Activated T-helper 1 cell treated with anti-CD3 and anti-CD28 coated beads, Interleukin-2, amount 50 U/mL, for 16 hours (primary cell): ENCODE data around the gene PHLDA3.
"Not testable (repeated sequence)": the region's sequence is repeated elsewhere in the genome, so short reads cannot be mapped to it uniquely, and the experiment has no call there.

Experiments used
- DNase-seq, 2 donors: peaks; one replicate each; pipeline ENCODE4 v3.0.0-alpha.2; 2020; ENCODE audit warnings: low read depth in 1 of 2, low spot score in 1 of 2

Gene PHLDA3

GRCh38 chr1:201486187-201486586 is 17.2 kb upstream of the PHLDA3 start:
- no peak for DNase-seq

DNA sequence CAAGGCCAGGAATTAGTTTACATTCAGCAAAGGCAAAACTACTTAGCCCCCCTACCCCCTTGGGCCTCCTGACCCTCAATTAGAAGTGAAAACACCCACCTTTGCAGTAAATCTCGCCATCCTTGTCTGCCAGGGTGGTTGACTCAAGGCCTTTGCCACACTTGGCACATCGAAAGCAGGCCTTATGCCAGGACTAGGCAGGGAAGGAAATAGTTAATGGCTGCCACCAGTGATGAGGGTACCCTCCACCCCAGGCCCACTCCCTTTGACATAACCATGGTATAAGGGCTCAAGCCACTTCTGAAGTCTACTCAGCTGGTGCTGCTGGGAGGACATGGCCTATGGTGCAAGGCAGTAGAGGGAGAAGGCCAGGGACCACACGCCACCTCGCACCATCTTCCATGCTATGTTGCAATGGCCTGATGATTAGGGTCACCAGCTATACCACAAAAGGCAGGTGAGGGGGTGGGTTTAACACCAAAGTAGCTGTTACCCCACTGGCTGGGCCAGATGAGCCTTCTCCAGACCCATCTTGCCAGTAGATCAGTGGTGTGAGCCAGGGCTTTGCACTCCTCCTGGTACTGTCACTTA is 16.3 kb upstream of the PHLDA3 start:
- no peak for DNase-seq

DNA sequence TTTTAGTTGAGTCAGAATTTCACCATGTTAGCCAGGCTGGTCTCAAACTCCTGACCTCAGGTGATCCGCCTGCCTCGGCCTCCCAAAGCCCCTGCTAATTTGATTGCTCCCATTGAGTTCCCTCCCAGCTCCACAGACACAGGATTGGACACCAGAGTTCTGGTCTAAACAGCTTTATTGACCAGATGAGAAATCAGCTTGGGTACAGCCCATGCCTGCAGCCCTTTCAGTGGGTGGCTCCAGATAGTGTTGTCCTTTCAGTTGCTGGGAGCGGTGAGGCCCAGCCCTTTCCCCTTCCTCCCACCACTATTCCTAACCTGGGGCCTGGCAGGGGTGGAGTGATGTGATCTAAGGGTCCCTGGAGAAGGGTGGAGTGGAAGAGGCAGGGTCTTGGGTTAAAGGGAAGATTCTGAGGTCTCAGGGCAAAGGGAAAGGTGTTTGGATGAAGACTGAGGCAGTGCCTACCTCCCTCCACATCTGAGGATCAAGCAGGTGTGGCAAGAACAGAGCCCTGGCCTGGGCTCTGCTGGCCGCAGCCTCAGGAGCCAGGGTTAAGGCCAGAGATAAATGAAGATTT is 14.5 kb upstream of the PHLDA3 start:
- DNase-seq: no peak

- DNase-seq: no peak
Observed at GRCh38 chr1:201482755-201483154, 13.8 kb upstream of the PHLDA3 start.

- DNase-seq: peak; percentile 64 to 65
Observed at GRCh38 chr1:201481761-201482493, 12.9 kb upstream of the PHLDA3 start.

GRCh38 chr1:201481004-201481380 is 12.0 kb upstream of the PHLDA3 start:
- DNase-seq: no peak

- peak; percentile 15 to 37 for DNase-seq
Observed at GRCh38 chr1:201480231-201481003, 11.4 kb upstream of the PHLDA3 start.

- DNase-seq: no peak
Observed at GRCh38 chr1:201479201-201479730, 10.3 kb upstream of the PHLDA3 start.

DNA sequence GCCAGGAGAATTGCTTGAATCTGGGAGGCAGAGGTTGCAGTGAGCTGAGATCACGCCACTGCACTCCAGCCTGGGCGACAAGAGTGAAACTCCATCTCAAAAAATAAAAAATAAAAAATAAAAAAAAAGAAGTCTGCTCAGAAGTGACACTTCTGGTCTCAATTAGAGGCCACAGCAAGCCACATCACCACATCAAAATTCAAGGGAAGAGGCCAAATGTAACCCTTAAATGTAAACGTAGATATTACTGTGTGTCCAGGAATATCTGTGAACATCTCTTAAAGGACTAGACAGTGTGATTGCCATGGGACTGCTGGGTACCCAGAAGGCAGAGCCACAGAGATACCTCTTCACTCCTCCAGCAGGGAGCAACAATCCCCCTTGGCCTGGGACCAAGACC is 9.7 kb upstream of the PHLDA3 start:
- not testable (repeated sequence) for DNase-seq

- no peak for DNase-seq
Observed at GRCh38 chr1:201476670-201477344, 7.8 kb upstream of the PHLDA3 start.

- DNase-seq: no peak
Observed at GRCh38 chr1:201475915-201476669, 7.1 kb upstream of the PHLDA3 start.

DNA sequence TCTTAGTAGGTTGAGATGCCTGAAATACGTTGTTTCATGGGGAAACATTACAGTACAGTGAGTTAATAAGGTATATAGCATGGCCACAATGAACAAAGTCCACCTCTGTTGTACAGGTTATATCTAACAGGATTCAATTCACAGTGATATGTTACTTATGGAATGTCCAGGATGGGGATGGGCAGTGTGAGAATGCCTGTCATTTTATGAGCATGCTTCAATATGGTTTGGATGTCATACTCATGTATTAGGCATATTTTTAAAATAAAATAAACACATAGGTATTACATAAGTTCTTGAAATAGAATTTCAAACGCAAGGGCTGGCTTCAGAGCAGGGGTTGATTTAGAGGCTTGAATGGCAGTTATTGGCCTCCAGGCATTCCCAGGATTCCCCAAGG is 6.1 kb upstream of the PHLDA3 start:
- no peak for DNase-seq

DNA sequence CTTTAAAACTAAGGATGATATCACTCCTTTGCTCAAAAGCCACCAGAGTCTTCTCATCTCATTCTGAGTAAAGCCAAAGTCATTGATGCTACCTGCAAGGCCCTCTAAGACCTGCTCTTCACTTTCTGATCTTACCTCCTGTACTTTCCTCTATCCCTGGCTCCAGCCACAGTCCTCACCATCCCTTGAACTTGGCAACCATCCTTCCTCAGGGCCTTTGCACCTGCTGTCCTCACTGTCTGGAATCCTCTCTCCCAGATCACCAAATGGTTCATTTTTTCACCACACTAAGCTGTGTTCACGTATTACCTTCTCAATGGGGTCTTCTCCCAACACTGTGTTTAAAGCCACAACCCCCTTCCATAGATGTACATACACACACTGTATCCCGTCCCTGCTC is 4.3 kb upstream of the PHLDA3 start:
- DNase-seq: no peak

DNA sequence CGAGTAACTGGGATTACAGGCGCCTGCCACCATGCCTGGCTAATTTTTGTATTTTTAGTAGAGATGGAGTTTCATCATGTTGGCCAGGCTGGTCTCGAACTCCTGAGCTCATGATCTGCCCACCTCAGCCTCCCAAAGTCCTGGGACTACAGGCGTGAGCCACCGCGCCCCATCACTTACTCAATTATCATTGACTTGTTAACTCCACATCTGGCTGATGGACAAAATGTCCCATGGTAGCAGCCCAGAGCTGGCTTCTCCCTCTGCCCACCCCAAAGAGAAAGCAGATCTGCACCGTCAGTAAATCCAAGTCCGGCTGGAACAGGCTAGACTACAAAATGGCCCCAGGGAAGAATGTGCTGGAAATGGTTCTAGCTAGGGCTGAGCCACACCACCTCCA is 3.3 kb upstream of the PHLDA3 start:
- not testable (repeated sequence) for DNase-seq

GRCh38 chr1:201471772-201472171 is 2.8 kb upstream of the PHLDA3 start:
- no peak for DNase-seq

- DNase-seq: no peak
Observed at GRCh38 chr1:201470581-201470980, 1.6 kb upstream of the PHLDA3 start.

- DNase-seq: no peak
Observed at GRCh38 chr1:201469645-201470074, 672 bp upstream of the PHLDA3 start.

- no peak for DNase-seq
Observed at GRCh38 chr1:201468501-201468843, 516 bp downstream of the PHLDA3 start.

- no peak for DNase-seq
Observed at GRCh38 chr1:201466492-201466891, 2.5 kb downstream of the PHLDA3 start.

DNA sequence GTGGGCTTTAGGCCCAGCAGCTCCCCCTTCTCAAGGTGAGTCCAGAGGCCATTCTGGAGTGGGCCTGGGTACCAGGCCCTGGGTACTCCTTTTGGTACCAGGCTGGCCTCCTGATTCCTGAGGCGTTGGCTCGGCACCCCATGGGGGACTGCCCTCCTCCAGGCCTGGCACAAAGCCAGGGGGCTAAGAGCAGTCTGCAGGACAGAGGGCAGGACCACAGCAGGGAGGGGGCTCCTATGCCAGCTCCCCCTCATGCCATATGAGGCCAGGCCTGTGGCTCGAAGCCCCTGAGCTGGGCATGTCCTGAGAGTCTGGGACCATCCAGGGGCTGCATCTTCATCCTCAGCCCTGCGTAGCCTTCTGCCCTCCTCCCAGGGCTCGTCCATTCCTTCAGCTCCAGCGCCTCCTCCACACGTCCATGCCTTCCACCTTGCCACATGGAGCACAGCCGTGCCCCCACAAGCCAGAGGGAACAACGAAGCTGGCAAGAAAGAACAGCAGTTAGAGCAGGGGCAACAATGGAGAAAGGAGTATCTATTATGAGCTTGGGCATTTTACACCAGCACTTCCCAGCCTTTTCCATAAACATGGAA is 3.2 kb downstream of the PHLDA3 start:
- no peak for DNase-seq
